ENCODE measurements around the gene BMP7.
"Not testable (repeated sequence)": the region's sequence is repeated elsewhere in the genome, so short reads cannot be mapped to it uniquely, and the experiment has no call there.

BMP7 gene

GRCh38 chr20:57287007-57287880 lies 20.8 kb upstream of the BMP7 start:
- no peaks in the 10 kb centered on the region for H3K36me3 ChIP-seq
- DNase-seq: no peak
- H3K27me3 ChIP-seq (ENCODE audit: insufficient read depth, low read depth, severe bottlenecking): peaks cover 65% of the 10 kb centered on the region
- TF ChIP-seq, protein P1, sequence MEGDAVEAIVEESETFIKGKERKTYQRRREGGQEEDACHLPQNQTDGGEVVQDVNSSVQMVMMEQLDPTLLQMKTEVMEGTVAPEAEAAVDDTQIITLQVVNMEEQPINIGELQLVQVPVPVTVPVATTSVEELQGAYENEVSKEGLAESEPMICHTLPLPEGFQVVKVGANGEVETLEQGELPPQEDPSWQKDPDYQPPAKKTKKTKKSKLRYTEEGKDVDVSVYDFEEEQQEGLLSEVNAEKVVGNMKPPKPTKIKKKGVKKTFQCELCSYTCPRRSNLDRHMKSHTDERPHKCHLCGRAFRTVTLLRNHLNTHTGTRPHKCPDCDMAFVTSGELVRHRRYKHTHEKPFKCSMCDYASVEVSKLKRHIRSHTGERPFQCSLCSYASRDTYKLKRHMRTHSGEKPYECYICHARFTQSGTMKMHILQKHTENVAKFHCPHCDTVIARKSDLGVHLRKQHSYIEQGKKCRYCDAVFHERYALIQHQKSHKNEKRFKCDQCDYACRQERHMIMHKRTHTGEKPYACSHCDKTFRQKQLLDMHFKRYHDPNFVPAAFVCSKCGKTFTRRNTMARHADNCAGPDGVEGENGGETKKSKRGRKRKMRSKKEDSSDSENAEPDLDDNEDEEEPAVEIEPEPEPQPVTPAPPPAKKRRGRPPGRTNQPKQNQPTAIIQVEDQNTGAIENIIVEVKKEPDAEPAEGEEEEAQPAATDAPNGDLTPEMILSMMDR (IDR thresholded peaks at IDR 0.05; ENCODE audit: low read depth, low read length): no peak
- H3K9me3 ChIP-seq (ENCODE audit: severe bottlenecking): no peaks in the 10 kb centered on the region
- H3K27ac ChIP-seq: no peak overlapping the region
- H3K4me3 ChIP-seq (ENCODE audit: low read depth, low read length): no peak overlapping the region

DNA sequence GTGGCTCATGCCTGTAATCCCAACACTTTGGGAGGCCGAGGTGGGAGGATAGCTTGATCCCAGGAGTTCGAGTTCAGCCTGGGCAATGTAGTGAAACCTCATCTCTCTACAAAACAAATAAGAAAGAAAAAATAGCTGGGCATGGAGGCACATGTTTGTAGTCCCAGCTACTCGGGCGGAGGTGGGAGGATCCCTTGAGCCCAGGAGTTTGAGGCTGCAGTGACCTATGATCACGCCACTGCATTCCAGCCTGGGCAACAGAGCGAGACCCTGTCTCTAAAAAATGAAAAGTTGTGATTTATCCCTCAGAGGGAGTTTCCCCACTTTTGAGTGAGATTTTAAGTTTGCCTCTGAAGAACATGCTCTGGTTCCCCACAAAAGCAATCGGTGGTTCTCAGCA lies 17.4 kb upstream of the BMP7 start:
- TF ChIP-seq, protein P1 (IDR thresholded peaks at IDR 0.05; ENCODE audit: low read depth, low read length): no peak
- DNase-seq: no peak
- Histone ChIP-seq H3K9me3 (ENCODE audit: severe bottlenecking) (no peaks in the 10 kb centered on the region), H3K27me3 (ENCODE audit: insufficient read depth, low read depth, severe bottlenecking) (peaks cover 67% of the 10 kb centered on the region), H3K27ac (no peak overlapping the region), H3K4me3 (ENCODE audit: low read depth, low read length) (no peak overlapping the region), H3K36me3 (no peaks in the 10 kb centered on the region)

DNA sequence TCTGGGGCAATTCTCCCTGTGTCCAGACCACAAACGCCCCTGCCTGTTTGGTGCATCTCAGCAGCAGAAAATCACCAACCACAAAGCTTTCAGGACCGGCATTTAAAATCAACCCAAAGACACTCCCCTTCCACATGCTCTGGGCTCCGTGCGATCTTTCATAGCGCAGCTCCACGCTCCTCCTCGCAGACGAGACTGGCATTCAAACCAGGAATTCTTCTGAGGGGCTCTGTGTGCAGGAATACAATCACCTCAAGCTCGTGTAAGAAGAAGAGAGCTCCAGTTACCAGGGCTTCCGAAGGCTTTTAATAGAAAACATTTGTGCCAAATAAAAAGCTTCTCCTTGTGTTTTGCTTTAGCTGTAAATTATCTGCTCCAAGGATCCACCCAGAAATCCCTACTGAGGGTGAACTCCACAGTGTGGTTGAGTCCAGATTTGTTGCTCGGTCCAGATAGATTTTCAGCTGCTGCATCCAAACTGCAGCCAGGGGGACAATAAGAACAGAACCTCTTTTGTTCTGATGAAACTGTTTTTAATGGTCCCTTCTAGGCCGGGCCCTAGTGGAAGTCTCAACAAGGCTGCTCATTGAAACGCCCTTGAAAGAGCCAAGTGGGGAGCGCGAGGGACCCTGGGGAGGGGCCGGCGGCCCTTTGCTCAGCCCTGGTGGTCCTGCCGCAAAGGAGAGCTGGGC lies 16.4 kb upstream of the BMP7 start:
- no peaks in the 10 kb centered on the region for H3K9me3 ChIP-seq (ENCODE audit: severe bottlenecking)
- no peak for DNase-seq
- no peak overlapping the region for H3K4me3 ChIP-seq (ENCODE audit: low read depth, low read length)
- TF ChIP-seq, protein P1 (IDR thresholded peaks at IDR 0.05; ENCODE audit: low read depth, low read length): no peak
- peaks cover 62% of the 10 kb centered on the region for H3K27me3 ChIP-seq (ENCODE audit: insufficient read depth, low read depth, severe bottlenecking)
- H3K27ac ChIP-seq: no peak overlapping the region
- H3K36me3 ChIP-seq: no peaks in the 10 kb centered on the region

DNA sequence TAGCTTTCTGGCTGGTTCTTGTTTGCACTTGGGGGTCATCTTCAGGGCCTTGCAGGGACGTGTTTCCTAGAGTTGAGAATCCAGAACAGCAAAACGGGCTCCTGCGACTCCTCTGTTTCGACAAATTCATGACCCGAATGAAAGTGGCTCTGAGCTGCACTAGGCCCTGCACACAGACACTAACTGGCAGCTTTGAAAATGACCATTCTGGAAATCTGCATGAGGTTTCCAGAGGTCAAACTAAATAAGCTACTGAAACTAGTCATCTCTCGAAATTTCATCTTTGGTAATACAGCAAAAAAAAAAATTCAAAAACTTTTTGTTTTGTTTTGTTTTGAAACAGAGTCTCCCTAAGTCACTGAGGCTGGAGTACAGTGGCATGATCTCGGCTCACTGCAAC lies 15.5 kb upstream of the BMP7 start:
- DNase-seq: no peak
- Histone ChIP-seq H3K27me3 (ENCODE audit: insufficient read depth, low read depth, severe bottlenecking) (peaks cover 58% of the 10 kb centered on the region), H3K36me3 (no peaks in the 10 kb centered on the region), H3K9me3 (ENCODE audit: severe bottlenecking) (no peaks in the 10 kb centered on the region), H3K4me3 (ENCODE audit: low read depth, low read length) (no peak overlapping the region), H3K27ac (no peak overlapping the region)
- TF ChIP-seq, protein P1 (IDR thresholded peaks at IDR 0.05; ENCODE audit: low read depth, low read length): no peak

- no peak for DNase-seq
- H3K27ac ChIP-seq: no peak overlapping the region
- TF ChIP-seq, protein P1 (IDR thresholded peaks at IDR 0.05; ENCODE audit: low read depth, low read length): no peak
- no peak overlapping the region for H3K4me3 ChIP-seq (ENCODE audit: low read depth, low read length)
- H3K27me3 ChIP-seq (ENCODE audit: insufficient read depth, low read depth, severe bottlenecking): peaks cover 56% of the 10 kb centered on the region
- no peaks in the 10 kb centered on the region for H3K36me3 ChIP-seq
- no peaks in the 10 kb centered on the region for H3K9me3 ChIP-seq (ENCODE audit: severe bottlenecking)
These were observed 13.8 kb upstream of the BMP7 start for GRCh38 chr20:57280221-57280620.

DNA sequence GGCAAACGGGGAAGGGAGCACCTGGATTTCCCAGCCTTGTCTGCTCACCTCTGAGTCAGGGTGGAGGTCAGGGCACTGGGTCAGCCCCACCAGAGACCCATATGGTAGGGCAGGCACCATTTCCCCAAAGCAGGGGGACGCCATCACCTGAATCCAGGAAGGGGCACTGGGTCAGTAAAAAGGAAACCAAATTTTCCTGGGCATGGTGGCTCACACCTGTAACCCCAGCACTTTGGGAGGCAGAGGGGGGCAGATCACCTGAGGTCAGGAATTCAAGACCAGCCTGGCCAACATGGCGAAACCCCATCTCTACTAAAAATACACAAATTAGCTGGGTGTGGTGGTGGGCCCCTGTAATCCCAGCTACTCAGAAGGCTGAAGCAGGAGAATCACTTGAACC lies 13.1 kb upstream of the BMP7 start:
- peaks cover 56% of the 10 kb centered on the region for H3K27me3 ChIP-seq (ENCODE audit: insufficient read depth, low read depth, severe bottlenecking)
- H3K36me3 ChIP-seq; DNase-seq; H3K27ac ChIP-seq; H3K4me3 ChIP-seq (ENCODE audit: low read depth, low read length); H3K9me3 ChIP-seq (ENCODE audit: severe bottlenecking): not testable (repeated sequence)

Data from WERI-Rb-1 (cell line).